HepG2 (cell line): ENCODE data around the gene THBD. TPM values are rescaled to one million over a fixed set of nuclear protein-coding genes. Genes with fewer than 3 reads are reported as not detected.

Source experiments
- ATAC-seq: fragments of 200-7000 bp; cut with Tn5 transposase; 3 replicates; pipeline ENCODE4 v1.9.1; 2020; ENCODE audit warnings: mild to moderate bottlenecking, moderate library complexity
- BruUV-seq: library from RNA; stranded (reverse); fragments of 400-500 nt; replicated peaks from 2 replicates; lab custom pipeline; 2021; lab: Mats Ljungman, UMichigan
- CTCF ChIA-PET: fragments of 300-600 bp; formaldehyde crosslinking; extraction: SDS; loops from one replicate; lab custom pipeline; 2021; ENCODE audit warnings: low total read pairs, inconsistent platforms, low intra/inter-chr PET ratio; lab: Yijun Ruan, JAX
- POLR2A ChIA-PET: fragments of 350-600 bp; sonication (Branson Sonifier 250); formaldehyde crosslinking; loops from one replicate; lab custom pipeline; 2020; ENCODE audit warnings: antibody characterized with exemption, inconsistent platforms; lab: Yijun Ruan, JAX
- DNase-seq: peaks from one replicate; pipeline ENCODE4 v3.0.0-alpha.2; 2015; ENCODE audit warnings: low spot score
- FAIRE-seq: peaks from 3 replicates; lab custom pipeline; 2011; peaks lifted over from hg19 to GRCh38; lab: Jason Lieb, UNC
- H2AFZ ChIP-seq: one replicate; pipeline ENCODE4 v1.6.1; 2011; ENCODE audit warnings: low read length, inconsistent platforms
- H3K27ac ChIP-seq: fragments of 300-600 bp; 3 replicates; pipeline ENCODE4 v1.8.0; 2011; ENCODE audit warnings: mixed run types, mild to moderate bottlenecking, mixed read lengths, low read length, inconsistent platforms; ENCODE audit not compliant: insufficient read depth; ENCODE audit errors: extremely low read length
- H3K27me3 ChIP-seq, 2 experiments: fragments of 200-600 bp in 1 of 2; 2 replicates in 1 of 2; 3 replicates in 1 of 2; pipeline versions ENCODE4 v1.6.0 to v1.8.0; 2011; ENCODE audit warnings: low read length in 2 of 2, mild to moderate bottlenecking in 2 of 2, moderate library complexity in 2 of 2, inconsistent platforms in 1 of 2; ENCODE audit not compliant: insufficient read depth in 2 of 2, control insufficient read depth in 1 of 2
- H3K36me3 ChIP-seq, 2 experiments: fragments of 200-600 bp in 1 of 2; replicated peaks in 1 of 2; 2 replicates in 1 of 2; 3 replicates in 1 of 2; pipeline versions ENCODE4 v1.5.1 to v1.8.0; 2011; ENCODE audit warnings: low read length in 2 of 2, inconsistent platforms in 1 of 2; ENCODE audit not compliant: insufficient read depth in 2 of 2, control insufficient read depth in 1 of 2
- H3K4me1 ChIP-seq: 2 replicates; pipeline ENCODE4 v1.5.1; 2012; ENCODE audit warnings: low read length, inconsistent platforms; ENCODE audit not compliant: insufficient read depth
- H3K4me2 ChIP-seq: 2 replicates; pipeline ENCODE4 v1.6.0; 2011; ENCODE audit warnings: low read depth, low read length, inconsistent platforms
- H3K4me3 ChIP-seq, 3 experiments: fragments of 200-600 bp in 1 of 3; sonication (generic), shearing (Covaris generic) in 1 of 3; replicated peaks in 1 of 3; 2 replicates each; pipeline ENCODE4 v1.5.1; 2011 to 2016; ENCODE audit warnings: low read length in 3 of 3, inconsistent platforms in 2 of 3, low read depth in 2 of 3, mild to moderate bottlenecking in 2 of 3, control low read depth in 1 of 3, mixed read lengths in 1 of 3; ENCODE audit not compliant: insufficient read depth in 1 of 3
- H3K79me2 ChIP-seq: one replicate; pipeline ENCODE4 v1.6.1; 2011; ENCODE audit warnings: low read length, inconsistent platforms; ENCODE audit not compliant: insufficient read depth
- H3K9ac ChIP-seq: 2 replicates; pipeline ENCODE4 v1.6.0; 2011; ENCODE audit warnings: mild to moderate bottlenecking, low read depth, low read length, inconsistent platforms; ENCODE audit not compliant: insufficient read depth
- H3K9me3 ChIP-seq: 2 replicates; pipeline ENCODE4 v1.5.1; 2012; ENCODE audit warnings: mild to moderate bottlenecking, low read length
- H4K20me1 ChIP-seq: 2 replicates; pipeline ENCODE4 v1.6.0; 2011; ENCODE audit warnings: inconsistent platforms, mild to moderate bottlenecking, low read length, moderate library complexity; ENCODE audit not compliant: insufficient read depth
- ATF7 ChIP-seq, 2 experiments: fragments of 450-650 bp in 1 of 2; sonication (generic) in 1 of 2; formaldehyde crosslinking in 1 of 2; IDR thresholded peaks; 2 replicates each; pipeline versions ENCODE4 v1.4.0 to v1.6.1; 2016 to 2020; ENCODE audit warnings: antibody characterized with exemption in 1 of 2, mild to moderate bottlenecking in 1 of 2, missing genetic modification reagents in 1 of 2
- CBX2 ChIP-seq, 2 experiments: fragments of 200-600 bp in 1 of 2; sonication (generic); formaldehyde crosslinking in 1 of 2; IDR thresholded peaks; 2 replicates each; pipeline versions ENCODE4 v1.7.0 to v1.8.1; 2018 to 2022; ENCODE audit warnings: low read depth in 2 of 2, low read length in 1 of 2, mild to moderate bottlenecking in 1 of 2, missing genetic modification reagents in 1 of 2
- CREB1 ChIP-seq, 2 experiments: fragments of 450-650 bp in 1 of 2; IDR thresholded peaks; 2 replicates each; pipeline ENCODE4 v1.6.1; 2016 to 2017; ENCODE audit warnings: control low read depth in 1 of 2, mild to moderate bottlenecking in 1 of 2, missing compliant biosample characterization in 1 of 2, missing genetic modification characterization in 1 of 2
- DNMT3B ChIP-seq: conservative IDR thresholded peaks from 2 replicates; pipeline ENCODE4 v1.6.1; 2016; ENCODE audit warnings: missing biosample characterization, control low read depth
- ELF4 ChIP-seq: sonication (generic); formaldehyde crosslinking; IDR thresholded peaks from 2 replicates; pipeline ENCODE4 v1.5.0; 2020; ENCODE audit warnings: missing genetic modification reagents, mild to moderate bottlenecking, moderate library complexity, borderline replicate concordance
- NFIB ChIP-seq: sonication (generic); formaldehyde crosslinking; IDR thresholded peaks from 2 replicates; pipeline ENCODE4 v1.9.0; 2021; ENCODE audit warnings: missing genetic modification reagents, mild to moderate bottlenecking, borderline replicate concordance
- PHF20 ChIP-seq: sonication (generic); formaldehyde crosslinking; IDR thresholded peaks from 2 replicates; pipeline ENCODE4 v1.5.0; 2020; ENCODE audit warnings: mild to moderate bottlenecking, missing genetic modification reagents
- ZNF121 ChIP-seq: sonication (generic); formaldehyde crosslinking; IDR thresholded peaks from 2 replicates; pipeline ENCODE4 v1.5.0; 2020; ENCODE audit warnings: mild to moderate bottlenecking, missing genetic modification reagents
- ZNF354B ChIP-seq: sonication (generic); formaldehyde crosslinking; IDR thresholded peaks from 2 replicates; pipeline ENCODE4 v1.8.0; 2022; ENCODE audit warnings: mild to moderate bottlenecking, missing genetic modification reagents
- WGBS: methylation state at CpG from one replicate; pipeline ENCODE4 v1.1.6; 2017; ENCODE audit warnings: low lambda C conversion rate; 5-methylcytosine and 5-hydroxymethylcytosine counted together
- in situ Hi-C: cut with HindIII; loops from 2 replicates; pipeline ENCODE4 v1.10.0; 2017; ENCODE audit warnings: low pct_unique_long_range_greater_than_20kb; ENCODE audit not compliant: extremely low pct_ligation_motif_present
- intact Hi-C: fragments of 100-400 bp; cut with micrococcal nuclease; formaldehyde crosslinking; loops from one replicate; pipeline ENCODE4 v1.10.0; 2022; ENCODE audit not compliant: unreplicated experiment
- polyA plus RNA-seq, 8 experiments: library from polyadenylated mRNA; depleted of rRNA in 3 of 8; stranded (reverse) in 7 of 8; unstranded in 1 of 8; fragments of >200 nt; fragmentation: Illumina TruSeq in 4 of 8; extraction: Trizol in 4 of 8; gene quantifications; 2 replicates each; pipeline versions ENCODE4 v1.2.1 to v1.2.3, GENCODE V29; 2011 to 2016; ENCODE audit warnings: low read depth in 4 of 8, missing spikeins in 1 of 8, mixed read lengths in 1 of 8; ENCODE audit not compliant: insufficient read depth in 1 of 8
- total RNA-seq, 5 experiments: library from RNA; depleted of rRNA; stranded (reverse); fragments of >200 nt; fragmentation: Illumina TruSeq; extraction: Trizol; gene quantifications; 2 replicates each; pipeline ENCODE4 v1.2.3, GENCODE V29; 2016; ENCODE audit warnings: low read depth in 1 of 5
- TF ChIP-seq, protein P1 (sequence below): sonication (generic); formaldehyde crosslinking; IDR thresholded peaks from 2 replicates; pipeline ENCODE4 v1.5.0; 2020; ENCODE audit warnings: mild to moderate bottlenecking, missing genetic modification reagents, moderate library complexity
- TF ChIP-seq, protein P2 (sequence below): sonication (generic); formaldehyde crosslinking; IDR thresholded peaks from 2 replicates; pipeline ENCODE4 v1.4.0; 2020; ENCODE audit warnings: missing genetic modification reagents
- TF ChIP-seq, protein P3 (sequence below): fragments of 450-650 bp; IDR thresholded peaks from 2 replicates; pipeline ENCODE4 v1.6.1; 2017
- TF ChIP-seq, protein P4 (sequence below): sonication (generic); formaldehyde crosslinking; IDR thresholded peaks from 2 replicates; pipeline ENCODE4 v1.5.0; 2020; ENCODE audit warnings: missing genetic modification reagents
- TF ChIP-seq, protein P5 (sequence below): conservative IDR thresholded peaks from 2 replicates; pipeline ENCODE4 v1.6.1; 2018; ENCODE audit warnings: missing genetic modification reagents

THBD gene
- total and polyA plus RNA-seq, 2 of the 13 experiments (the other 11 are each of a cell fraction or from before 2014, with no cell fraction given), result 0.03 TPM; not detected in 1

DNA sequence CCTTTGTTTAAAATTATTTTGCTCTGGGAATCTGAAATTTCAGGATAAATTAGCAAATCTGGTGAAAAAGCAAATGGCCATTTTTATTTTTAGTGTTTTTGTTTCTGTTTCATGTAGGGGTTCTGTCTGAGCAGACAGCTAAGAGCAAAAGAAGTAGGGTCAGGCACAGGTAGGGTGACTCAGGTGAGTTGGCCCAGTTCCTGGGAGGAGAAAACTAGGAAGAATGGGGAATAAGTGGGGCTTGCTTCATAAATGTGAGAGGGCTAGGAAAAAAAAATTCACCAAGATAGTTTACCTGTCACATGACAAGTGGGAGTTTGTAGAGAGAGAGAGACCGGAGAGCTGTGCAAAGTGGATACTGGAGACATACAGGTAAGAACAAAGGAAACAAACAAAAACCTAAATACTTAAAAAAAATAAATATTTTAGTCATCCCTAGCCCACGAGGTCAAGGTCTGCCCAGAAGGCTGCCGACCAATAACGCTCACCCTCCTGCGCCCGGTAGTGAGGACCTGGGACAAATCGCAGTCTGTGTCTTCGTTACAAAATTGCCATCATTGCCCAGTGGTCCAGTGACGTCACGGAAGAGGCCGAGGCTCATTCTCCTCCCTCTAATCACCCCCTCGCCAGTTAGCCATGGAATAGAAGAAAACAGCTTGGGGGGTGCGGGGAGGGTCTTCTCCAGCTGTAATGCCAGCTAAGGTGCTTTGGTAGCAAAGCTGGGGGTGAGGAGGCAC is 2.3 kb downstream of the THBD start:
- 42% methylated on average over 13 of the region's 13 CpGs for WGBS
- H3K9ac ChIP-seq, result no peak overlapping the region
- CTCF ChIA-PET, result no interaction called here
- no peaks in the 10 kb centered on the region for H3K4me1 ChIP-seq
- H4K20me1 ChIP-seq, result no peaks in the 10 kb centered on the region
- TF ChIP-seq CREB1 (IDR thresholded peaks at IDR 0.05) (peak; percentile 98), CREB1 (CRISPR knock-in tag; IDR thresholded peaks at IDR 0.05) (no peak), ELF4 (CRISPR knock-in tag) (no peak), ZNF121 (no peak), PHF20 (CRISPR knock-in tag) (no peak), CBX2 (IDR thresholded peaks at IDR 0.05; ENCODE audit: low read depth, low read length) (no peak), CBX2 (CRISPR knock-in tag; IDR thresholded peaks at IDR 0.05; ENCODE audit: low read depth) (no peak), NFIB (no peak), ZNF354B (CRISPR knock-in tag) (no peak), ATF7 (IDR thresholded peaks at IDR 0.05) (peak; percentile 65), ATF7 (CRISPR knock-in tag; IDR thresholded peaks at IDR 0.05) (no peak), DNMT3B (CRISPR knock-in tag) (no peak)
- TF ChIP-seq, protein P1, sequence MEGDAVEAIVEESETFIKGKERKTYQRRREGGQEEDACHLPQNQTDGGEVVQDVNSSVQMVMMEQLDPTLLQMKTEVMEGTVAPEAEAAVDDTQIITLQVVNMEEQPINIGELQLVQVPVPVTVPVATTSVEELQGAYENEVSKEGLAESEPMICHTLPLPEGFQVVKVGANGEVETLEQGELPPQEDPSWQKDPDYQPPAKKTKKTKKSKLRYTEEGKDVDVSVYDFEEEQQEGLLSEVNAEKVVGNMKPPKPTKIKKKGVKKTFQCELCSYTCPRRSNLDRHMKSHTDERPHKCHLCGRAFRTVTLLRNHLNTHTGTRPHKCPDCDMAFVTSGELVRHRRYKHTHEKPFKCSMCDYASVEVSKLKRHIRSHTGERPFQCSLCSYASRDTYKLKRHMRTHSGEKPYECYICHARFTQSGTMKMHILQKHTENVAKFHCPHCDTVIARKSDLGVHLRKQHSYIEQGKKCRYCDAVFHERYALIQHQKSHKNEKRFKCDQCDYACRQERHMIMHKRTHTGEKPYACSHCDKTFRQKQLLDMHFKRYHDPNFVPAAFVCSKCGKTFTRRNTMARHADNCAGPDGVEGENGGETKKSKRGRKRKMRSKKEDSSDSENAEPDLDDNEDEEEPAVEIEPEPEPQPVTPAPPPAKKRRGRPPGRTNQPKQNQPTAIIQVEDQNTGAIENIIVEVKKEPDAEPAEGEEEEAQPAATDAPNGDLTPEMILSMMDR (CRISPR knock-in tag), result no peak
- TF ChIP-seq, protein P2, sequence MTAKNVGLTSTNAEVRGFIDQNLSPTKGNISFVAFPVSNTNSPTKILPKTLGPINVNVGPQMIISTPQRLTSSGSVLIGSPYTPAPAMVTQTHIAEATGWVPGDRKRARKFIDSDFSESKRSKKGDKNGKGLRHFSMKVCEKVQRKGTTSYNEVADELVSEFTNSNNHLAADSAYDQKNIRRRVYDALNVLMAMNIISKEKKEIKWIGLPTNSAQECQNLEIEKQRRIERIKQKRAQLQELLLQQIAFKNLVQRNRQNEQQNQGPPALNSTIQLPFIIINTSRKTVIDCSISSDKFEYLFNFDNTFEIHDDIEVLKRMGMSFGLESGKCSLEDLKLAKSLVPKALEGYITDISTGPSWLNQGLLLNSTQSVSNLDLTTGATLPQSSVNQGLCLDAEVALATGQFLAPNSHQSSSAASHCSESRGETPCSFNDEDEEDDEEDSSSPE (CRISPR knock-in tag), result no peak
- TF ChIP-seq, protein P3, sequence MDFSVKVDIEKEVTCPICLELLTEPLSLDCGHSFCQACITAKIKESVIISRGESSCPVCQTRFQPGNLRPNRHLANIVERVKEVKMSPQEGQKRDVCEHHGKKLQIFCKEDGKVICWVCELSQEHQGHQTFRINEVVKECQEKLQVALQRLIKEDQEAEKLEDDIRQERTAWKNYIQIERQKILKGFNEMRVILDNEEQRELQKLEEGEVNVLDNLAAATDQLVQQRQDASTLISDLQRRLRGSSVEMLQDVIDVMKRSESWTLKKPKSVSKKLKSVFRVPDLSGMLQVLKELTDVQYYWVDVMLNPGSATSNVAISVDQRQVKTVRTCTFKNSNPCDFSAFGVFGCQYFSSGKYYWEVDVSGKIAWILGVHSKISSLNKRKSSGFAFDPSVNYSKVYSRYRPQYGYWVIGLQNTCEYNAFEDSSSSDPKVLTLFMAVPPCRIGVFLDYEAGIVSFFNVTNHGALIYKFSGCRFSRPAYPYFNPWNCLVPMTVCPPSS, result no peak
- TF ChIP-seq, protein P4, sequence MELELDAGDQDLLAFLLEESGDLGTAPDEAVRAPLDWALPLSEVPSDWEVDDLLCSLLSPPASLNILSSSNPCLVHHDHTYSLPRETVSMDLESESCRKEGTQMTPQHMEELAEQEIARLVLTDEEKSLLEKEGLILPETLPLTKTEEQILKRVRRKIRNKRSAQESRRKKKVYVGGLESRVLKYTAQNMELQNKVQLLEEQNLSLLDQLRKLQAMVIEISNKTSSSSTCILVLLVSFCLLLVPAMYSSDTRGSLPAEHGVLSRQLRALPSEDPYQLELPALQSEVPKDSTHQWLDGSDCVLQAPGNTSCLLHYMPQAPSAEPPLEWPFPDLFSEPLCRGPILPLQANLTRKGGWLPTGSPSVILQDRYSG (CRISPR knock-in tag), result no peak
- TF ChIP-seq, protein P5, sequence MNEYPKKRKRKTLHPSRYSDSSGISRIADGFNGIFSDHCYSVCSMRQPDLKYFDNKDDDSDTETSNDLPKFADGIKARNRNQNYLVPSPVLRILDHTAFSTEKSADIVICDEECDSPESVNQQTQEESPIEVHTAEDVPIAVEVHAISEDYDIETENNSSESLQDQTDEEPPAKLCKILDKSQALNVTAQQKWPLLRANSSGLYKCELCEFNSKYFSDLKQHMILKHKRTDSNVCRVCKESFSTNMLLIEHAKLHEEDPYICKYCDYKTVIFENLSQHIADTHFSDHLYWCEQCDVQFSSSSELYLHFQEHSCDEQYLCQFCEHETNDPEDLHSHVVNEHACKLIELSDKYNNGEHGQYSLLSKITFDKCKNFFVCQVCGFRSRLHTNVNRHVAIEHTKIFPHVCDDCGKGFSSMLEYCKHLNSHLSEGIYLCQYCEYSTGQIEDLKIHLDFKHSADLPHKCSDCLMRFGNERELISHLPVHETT (CRISPR knock-in tag), result no peak
- TF ChIP-seq, all 625 proteins: peak for 2
- in situ Hi-C loops (no loop called here), intact Hi-C loops (no loop called here)
- DNase-seq (no peak), ATAC-seq (no peak), FAIRE-seq (no peak)
- H2AFZ ChIP-seq, result no peak overlapping the region
- H3K79me2 ChIP-seq, result no peaks in the 10 kb centered on the region
- H3K27ac ChIP-seq, result no peak overlapping the region
- no peaks in the 10 kb centered on the region for H3K9me3 ChIP-seq
- no peak overlapping the region for H3K4me2 ChIP-seq
- BruUV-seq, result no TSS peak
- H3K36me3 ChIP-seq, result no peaks in the 10 kb centered on the region
- POLR2A ChIA-PET, result no interaction called here
- no peak overlapping the region for H3K4me3 ChIP-seq
- H3K27me3 ChIP-seq, result peaks cover 3 to 27% of the 10 kb centered on the region in 2 experiments; a peak in 4 of 5 replicates
